IPS DF 19.7 (cell line): ENCODE results near the gene EN1.

Experiments
- DNase-seq: peaks from one replicate; pipeline ENCODE4 v3.0.0-alpha.2; 2013; ENCODE audit warnings: low read depth, low spot score

Gene EN1

GRCh38 chr2:118843483-118844132, 3.8 kb downstream of the EN1 start:
- DNase-seq = no peak

DNA sequence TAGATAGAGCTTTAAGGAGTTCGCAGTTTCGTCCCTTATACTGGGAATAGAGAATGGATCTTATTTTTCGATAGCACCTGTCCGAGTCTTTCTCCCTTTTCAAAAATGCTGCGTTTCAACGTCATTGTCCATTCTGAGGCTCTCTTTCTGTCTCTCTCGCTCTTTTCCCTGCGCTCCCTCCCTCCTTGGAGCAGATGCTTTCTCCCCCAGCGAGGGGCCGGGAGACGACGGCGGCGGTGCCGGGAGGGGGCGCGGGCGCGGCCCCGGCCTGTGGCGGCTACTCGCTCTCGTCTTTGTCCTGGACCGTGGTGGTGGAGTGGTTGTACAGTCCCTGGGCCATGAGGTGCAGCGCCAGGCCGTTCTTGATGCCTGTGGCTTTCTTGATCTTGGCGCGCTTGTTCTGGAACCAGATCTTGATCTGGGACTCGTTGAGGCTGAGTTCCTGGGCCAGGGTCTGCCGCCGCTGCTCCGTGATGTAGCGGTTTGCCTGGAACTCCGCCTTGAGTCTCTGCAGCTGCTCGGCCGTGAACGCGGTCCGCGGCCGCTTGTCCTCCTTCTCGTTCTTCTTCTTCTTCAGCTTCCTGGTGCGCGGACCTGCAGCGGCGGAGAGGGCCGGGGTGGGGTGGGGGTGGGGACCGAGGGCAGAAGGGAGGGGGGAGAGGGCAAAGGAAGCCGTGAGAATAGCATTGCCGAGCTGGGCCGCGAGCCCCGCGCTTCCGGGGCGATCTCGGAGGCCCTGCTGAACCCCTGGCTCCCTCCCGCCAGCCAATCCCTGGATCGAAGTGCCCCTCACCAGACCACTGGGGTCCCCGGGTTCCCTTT, 4.6 kb downstream of the EN1 start:
- DNase-seq = no peak

GRCh38 chr2:118841828-118842461, 5.5 kb downstream of the EN1 start:
- DNase-seq = no peak

DNA sequence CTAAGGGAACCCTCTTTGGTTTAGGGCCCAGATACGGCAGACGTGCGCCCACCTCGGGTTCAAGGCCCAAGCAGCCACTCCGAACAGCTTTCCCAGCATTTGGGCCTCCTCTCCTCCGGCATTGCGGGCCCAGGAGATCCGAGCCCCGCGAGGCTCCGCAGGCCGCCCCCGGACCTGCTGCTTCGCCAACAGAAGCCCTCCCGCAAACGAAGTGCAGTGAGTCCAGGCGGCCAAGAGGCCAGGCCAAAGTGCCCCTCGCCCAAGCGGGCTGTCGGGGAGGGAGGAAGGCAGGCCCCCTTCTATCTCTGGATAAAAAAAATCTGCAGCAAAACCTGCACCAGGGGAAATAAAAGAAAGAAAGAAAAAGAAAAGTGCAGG, 6.0 kb downstream of the EN1 start:
- DNase-seq = no peak

DNA sequence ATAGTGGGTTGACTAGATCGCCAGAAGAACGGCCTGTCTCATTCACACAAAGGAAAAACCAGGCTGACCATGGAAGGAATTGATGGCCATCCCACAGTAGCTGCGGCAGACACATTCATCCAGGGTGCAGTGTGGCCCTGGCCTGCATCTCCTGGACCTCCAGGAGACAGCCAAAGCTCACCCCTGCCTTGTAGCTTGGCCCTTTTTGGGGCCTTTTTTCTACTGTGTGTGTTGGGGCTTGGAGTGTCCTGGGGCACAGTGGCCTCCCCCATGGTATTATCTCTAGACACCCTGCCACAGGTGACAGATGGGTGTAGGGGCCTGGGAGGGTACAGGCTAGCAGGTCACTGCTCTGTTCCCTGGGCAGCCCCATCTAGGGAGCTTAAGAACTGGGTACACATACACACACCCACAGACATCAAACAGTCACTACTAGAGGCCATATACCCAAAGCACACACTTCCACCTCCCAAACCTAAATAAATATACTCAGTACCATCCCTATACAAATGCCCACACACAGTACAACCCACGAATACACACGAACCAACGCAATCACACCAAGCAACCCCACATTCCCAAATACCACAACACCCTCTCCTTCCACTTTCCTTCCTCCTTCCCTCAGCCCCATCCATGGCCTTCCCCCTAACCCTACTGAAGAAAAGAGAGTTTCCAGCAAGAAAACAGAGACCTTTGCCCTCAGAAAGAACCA, 8.6 kb downstream of the EN1 start:
- no peak for DNase-seq

- no peak for DNase-seq
These were observed 9.8 kb downstream of the EN1 start for GRCh38 chr2:118837621-118838020.

DNA sequence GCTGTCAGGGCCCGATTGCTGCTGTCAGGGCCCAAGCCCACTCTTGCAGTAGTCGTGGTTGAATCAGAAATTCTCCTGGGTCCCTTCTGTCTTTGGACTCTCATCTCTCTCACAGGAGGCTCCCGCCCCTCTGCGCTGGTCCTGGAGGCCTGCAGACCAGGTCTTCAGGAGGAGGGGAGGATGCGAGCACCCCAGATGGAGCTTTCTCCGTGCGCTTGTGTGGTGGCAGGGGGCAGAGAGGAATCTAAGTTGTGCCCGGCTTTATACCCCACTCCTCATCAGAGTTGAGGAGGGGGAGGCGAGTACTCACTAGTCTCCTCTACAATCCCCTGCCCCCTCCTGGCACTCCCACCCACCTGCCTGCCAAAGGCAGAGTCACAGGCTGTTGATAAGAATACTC, 10.4 kb downstream of the EN1 start:
- DNase-seq = no peak

- DNase-seq = no peak
These were observed 11.0 kb downstream of the EN1 start for GRCh38 chr2:118836411-118836930.

DNA sequence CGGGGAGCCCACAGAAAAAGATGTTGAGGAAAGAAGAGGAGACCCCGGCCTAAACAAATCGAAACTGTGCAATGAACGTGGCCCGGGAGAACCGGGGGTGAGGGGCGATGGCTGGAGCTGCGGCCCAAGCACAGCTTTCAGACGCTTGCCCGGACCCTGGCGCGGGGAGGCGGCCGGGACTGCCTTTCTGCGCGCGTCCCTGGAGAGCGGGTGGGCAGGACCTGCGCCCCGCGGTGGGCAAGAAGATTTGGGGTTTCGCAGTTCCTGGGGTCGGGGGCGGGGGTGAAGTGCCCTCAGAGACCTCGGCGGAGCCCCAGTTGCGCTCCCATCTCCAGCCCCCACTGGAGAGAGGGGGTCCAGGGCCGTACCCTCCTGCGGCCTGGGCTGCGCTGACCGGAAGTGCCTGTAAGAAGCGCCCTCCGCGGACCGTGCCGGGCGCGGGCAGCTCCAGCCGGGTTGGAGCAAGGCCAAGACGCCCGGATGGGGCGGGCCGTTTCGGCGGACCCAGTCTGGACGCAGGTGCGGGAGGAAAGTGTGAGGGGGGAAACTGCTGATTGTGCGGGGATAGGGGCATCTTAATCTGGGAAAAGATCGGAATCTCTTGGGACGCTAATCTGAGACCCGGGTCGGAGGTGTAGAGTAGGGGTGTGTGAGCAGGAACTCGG, 11.6 kb downstream of the EN1 start:
- no peak for DNase-seq

DNA sequence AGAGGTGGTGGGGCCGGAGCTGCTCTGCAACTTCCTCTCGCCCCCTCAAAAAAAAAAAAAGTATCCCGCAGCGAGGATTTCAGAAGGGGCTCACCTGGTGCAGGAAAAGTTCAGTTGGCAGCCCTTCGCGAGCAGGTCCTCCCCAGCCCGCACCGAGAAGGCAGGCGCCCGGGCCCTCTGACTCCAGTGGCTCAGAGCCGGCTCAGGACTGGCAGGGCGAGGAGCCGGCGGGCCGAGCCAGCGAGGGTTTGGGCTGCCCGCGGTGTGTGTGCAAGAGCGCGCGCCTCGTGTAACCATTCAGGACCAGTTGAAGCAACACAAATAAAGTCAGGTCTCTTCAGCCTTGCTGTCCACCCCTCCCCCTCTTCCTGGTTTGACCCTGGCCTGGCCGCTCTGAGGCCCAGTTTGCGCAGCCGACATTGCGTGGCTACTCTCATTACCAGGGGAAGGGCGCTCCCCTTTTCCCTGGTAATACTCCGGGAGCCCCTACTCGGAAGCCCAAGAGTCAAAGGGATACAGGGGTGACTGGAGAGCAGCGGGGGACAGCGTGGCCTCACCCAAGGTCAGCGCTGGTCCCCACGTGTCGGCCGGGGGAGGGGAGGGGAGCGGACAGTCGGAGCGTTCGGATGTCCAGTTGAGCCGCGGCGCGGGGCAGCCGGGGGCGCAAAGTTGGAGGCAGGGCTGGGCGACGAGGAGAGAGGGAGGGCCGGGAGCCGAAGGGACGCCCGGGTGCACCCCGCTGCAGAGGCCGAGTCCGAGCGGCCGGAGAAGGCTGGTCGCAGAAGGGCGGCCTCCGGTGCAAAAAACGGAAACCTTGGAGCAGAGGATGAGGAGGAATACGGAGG, 12.3 kb downstream of the EN1 start:
- DNase-seq = no peak

- DNase-seq = no peak
These were observed 13.0 kb downstream of the EN1 start for GRCh38 chr2:118834440-118834810.

DNA sequence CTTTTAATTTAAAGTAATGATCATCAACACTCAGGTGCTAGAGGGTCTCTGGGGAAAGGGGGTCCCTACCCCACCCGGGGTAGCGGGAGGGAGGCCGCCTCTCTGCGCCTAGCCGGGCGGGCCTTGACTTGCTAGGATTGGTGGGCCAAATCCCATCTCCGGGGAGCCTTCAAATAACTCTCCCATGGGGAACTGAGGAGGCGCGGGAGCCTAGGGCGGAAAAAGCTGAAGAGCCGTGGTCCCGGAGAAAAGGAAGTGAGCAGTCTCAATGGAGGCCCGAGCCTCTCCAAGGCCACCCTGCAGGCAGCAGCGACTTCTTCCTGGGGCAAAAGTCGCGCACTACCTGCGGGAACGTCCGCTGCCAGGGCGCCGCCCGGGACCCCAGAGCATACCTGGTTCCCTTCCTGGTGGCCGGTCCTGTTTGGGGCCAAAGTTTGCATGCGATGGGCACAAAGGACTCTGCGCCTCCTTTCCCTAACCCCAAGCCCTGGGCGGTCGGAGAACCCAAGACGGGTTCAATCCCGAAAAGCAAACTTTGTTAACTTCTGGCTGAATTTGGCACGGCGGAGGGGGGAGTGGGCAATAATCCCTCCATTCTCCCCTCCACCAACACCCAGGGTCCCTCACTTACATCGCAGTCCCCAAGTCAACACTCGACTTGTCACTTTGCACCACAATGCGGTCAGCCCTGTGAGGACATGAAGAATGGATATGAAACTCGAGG, 13.6 kb downstream of the EN1 start:
- no peak for DNase-seq

GRCh38 chr2:118832791-118833715, 14.4 kb downstream of the EN1 start:
- DNase-seq = no peak

- DNase-seq = no peak
These were observed 15.2 kb downstream of the EN1 start for GRCh38 chr2:118832071-118832790.

DNA sequence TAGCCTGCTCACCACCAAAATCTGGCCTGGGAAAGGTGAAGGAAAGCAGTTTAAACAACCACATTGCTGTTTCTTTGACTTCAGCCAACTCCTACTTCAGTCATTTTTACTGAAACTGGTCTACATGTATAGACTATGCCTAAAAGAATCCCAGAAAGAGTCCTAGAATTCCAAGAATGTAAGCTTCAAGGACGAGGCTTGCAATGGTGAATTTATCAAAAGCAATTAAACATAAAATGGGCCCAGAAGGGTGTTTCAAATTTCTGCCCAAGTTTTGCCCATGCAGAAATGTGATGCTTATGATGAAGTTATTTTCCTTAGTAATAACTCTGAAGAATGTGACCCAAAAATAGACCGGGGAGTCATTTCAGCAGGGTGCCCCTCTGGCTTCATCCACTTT, 16.6 kb downstream of the EN1 start:
- DNase-seq = no peak

DNA sequence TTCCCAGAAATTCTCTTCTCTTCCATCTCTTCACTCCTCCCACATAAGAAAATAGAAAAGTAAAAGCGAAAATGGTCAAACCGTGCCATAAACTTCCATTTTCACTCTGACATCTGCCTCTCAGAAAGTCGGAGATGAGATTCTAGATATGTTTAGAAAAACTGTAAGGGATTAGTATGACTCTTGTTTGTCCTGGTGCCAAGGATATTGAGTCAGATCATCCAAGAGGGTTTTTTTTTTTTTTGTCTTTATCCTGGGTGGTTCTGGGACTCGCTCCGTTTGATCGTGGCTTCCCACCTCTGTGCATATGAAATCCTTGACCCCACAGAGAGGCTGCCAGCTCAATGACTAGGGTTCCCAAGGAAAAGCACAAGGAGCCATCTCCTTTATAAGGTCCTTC, 17.3 kb downstream of the EN1 start:
- DNase-seq = no peak

DNA sequence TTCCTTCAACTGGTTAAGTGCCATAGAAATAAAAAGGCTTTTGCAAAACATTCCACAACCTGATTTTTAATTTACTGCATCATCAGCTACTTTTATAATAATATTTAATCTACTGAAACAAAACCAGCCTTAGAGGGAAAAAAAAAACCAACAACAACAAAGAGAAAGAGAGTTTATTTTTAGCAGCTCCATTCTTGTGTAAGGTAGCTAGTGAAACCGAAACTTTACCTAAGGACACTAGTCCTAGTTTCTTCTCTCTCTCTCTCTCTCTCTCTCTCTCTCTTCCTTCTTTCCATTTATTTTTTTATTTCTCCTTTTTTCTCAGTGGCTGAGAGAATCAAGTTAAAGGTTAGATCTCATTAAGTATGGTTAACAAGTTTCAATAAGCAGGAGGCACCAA, 21.4 kb downstream of the EN1 start:
- DNase-seq = no peak

DNA sequence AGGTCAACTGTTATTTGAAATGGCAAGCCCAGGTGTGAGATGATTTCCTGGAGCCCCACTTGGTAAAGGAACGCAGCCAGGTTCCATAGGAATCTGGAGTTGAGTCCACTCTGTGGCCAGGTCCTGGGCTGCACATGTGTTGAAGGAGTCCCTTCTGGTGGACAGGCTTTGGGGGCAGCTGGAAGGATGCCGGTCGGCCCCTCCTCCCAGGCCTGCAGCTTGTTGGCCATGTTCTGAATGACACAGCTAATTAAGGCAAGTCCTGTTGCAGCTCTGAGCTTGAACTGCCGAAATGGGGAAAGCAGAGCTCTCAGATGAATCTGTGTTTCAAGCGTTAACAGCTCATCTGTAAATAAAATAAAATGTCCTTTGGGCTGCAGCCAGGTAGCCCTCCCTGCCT, 23.8 kb downstream of the EN1 start:
- no peak for DNase-seq
